Stimulated activated naive CD8-positive, alpha-beta T cell treated with anti-CD3 and anti-CD28 coated beads, Interleukin-15, amount 100 ng/mL, for 72 hours (primary cell): ENCODE results near the gene KIAA1217.
A peak's percentile ranks its signal among the peaks of the same experiment; 100 is the strongest.
"Not testable (repeated sequence)": the region's sequence is repeated elsewhere in the genome, so short reads cannot be mapped to it uniquely, and the experiment has no call there.

Experiments used
- ATAC-seq: fragments of 150-1000 bp; cut with Tn5 transposase; 2 replicates; pipeline ENCODE4 v1.10.0; 2021; ENCODE audit warnings: mild to moderate bottlenecking, moderate library complexity
- DNase-seq, 2 donors: peaks; one replicate each; pipeline ENCODE4 v3.0.0; 2021 to 2022
- H3K27ac Mint-ChIP-seq, 2 donors: one replicate each; pipeline ENCODE4 v1.8.0; 2022; ENCODE audit warnings: mild to moderate bottlenecking in 2 of 2, mixed read lengths in 2 of 2, moderate library complexity in 2 of 2
- H3K27me3 Mint-ChIP-seq: one replicate; pipeline ENCODE4 v1.8.0; 2022; ENCODE audit warnings: mixed read lengths
- H3K4me1 Mint-ChIP-seq: one replicate; pipeline ENCODE4 v1.8.0; 2022; ENCODE audit warnings: mild to moderate bottlenecking, mixed read lengths
- H3K4me3 Mint-ChIP-seq, 2 donors: one replicate each; pipeline ENCODE4 v1.8.0; 2022; ENCODE audit warnings: mild to moderate bottlenecking in 2 of 2, mixed read lengths in 2 of 2, moderate library complexity in 1 of 2
- H3K9me3 Mint-ChIP-seq, 2 donors: one replicate each; pipeline ENCODE4 v1.8.0; 2022; ENCODE audit warnings: mixed read lengths in 2 of 2

Gene KIAA1217

DNA sequence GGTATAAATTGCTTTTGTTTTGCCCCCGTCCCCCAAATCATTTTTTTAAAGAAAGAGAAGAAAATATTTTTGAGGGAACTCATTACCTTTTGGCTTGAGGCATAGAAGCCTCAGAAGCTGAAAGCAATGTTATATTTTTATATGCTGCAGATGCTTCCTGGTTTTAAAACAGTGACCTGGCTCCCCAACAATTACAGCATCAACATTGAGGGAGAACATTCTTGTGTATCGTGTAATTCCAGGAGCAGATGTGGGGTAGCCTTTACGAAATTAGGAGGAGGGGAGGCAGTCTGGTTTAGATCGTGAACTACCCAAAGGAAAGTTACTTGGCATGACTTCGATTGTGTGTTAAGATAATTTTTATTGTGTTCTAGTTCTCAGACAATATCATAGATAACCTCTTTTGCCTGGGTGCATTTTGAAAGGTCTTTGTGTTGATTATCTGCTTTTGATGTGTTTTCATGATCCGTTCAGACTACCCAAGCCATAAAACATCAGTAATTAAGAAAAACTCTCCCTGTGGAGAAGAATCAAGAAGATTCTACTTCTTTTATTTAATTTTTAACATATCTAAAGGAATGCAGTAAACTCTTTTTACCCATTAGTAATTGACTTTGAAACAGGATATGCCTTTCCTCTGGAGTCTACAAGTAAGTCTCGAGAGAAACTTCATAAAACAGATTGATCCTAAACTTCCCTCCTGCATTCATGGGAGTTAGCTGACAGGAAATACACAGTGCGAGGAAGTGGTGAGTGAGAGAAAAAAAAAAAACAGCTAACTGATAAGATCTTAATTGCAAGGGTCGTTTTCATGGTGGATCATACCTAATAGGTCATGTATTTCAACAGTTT lies 141.4 kb downstream of the KIAA1217 start:
- H3K4me1 Mint-ChIP-seq: no peaks in the 10 kb centered on the region
- DNase-seq: no peak

DNA sequence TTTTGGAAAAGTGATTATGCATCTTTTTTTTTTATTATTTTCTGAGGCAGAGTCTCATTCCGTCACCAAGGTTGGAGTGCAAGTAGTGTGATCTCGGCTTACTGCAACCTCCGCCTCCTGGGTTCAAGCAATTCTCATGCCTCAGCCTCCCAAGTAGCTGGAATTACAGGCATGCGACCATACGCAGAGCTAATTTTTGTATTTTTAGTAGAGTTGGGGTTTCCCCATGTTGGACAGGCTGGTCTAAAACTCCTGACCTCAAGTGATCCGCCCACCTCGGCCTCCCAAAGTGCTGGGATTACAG lies 141.9 kb downstream of the KIAA1217 start:
- H3K27me3 Mint-ChIP-seq, ATAC-seq, H3K9me3 Mint-ChIP-seq, H3K4me1 Mint-ChIP-seq, H3K4me3 Mint-ChIP-seq, DNase-seq, H3K27ac Mint-ChIP-seq: not testable (repeated sequence)

More for the DNA sequence above, 141.4 kb downstream of the KIAA1217 start:
- ATAC-seq: no peak
- H3K27ac Mint-ChIP-seq: no peak overlapping the region
- H3K27me3 Mint-ChIP-seq: peaks cover 6% of the 10 kb centered on the region
- no peaks in the 10 kb centered on the region for H3K9me3 Mint-ChIP-seq
- H3K4me3 Mint-ChIP-seq: no peak overlapping the region

DNA sequence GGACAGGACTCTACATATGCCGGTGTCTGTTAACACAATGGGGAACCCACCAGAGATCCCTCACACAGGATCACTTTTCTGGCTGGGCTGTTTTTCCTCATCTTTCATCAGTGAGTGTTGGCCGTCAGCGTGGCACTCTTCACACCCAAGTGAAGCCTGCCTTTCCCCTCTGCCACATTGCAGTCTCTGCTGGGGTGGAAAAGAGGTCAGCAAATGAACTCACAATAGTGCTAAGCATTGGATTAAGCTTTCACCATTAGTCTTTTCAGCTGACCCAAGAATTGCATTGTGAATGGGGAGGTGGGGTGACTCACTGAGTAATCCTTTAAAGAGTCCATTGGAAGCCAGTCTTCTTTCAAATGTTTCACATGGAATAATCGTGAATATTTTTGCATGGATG lies 143.0 kb downstream of the KIAA1217 start:
- no peaks in the 10 kb centered on the region for H3K4me1 Mint-ChIP-seq

DNA sequence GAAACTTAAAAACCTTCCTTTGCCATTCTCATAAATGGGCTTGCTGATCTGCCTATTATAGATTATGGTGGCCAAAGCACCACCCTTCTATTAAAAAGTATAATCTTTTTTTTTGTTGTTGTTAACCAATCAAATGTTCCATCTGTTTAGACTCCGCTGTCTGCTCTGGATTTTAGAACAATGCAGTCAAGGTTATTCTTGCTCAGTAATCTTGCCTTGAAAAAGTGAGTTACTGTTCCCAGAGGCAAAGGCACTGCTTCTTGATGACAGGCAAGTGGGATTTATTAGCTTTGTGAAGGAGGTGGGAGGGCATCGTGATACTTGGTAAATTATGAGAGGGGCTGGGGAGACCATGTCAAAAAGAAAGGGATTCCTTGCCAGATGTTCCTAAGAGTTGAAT lies 143.5 kb downstream of the KIAA1217 start:
- ATAC-seq: no peak
- no peak overlapping the region for H3K27ac Mint-ChIP-seq
- H3K9me3 Mint-ChIP-seq: no peaks in the 10 kb centered on the region
- H3K27me3 Mint-ChIP-seq: peaks cover 6% of the 10 kb centered on the region
- no peak overlapping the region for H3K4me3 Mint-ChIP-seq
- H3K4me1 Mint-ChIP-seq: no peaks in the 10 kb centered on the region
- no peak for DNase-seq

More for the DNA sequence above, 143.0 kb downstream of the KIAA1217 start:
- Mint-ChIP-seq H3K27ac (no peak overlapping the region), H3K9me3 (no peaks in the 10 kb centered on the region), H3K27me3 (peaks cover 6% of the 10 kb centered on the region), H3K4me3 (no peak overlapping the region)
- no peak for DNase-seq
- no peak for ATAC-seq

DNA sequence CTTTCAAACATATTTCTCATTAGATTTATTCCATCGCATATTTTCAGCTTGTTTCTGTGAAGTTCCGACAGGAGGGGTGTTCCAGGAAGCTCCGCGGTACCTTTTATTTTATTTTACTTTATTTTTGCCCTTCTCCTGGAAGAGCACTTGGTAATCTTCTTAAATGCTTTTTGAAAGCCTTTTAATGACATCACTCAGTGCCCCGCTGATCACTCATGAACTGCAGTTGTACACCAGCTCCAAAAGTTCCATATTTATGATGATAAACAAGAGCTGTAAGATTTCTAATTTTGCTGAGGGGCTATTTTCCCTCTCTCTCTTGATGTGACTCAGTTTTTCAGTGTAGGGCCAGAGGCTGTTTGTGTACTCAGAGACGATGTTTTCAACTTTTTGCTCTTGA lies 144.4 kb downstream of the KIAA1217 start:
- no peaks in the 10 kb centered on the region for H3K9me3 Mint-ChIP-seq
- no peak for ATAC-seq
- H3K27me3 Mint-ChIP-seq: peaks cover 6% of the 10 kb centered on the region
- no peak overlapping the region for H3K4me3 Mint-ChIP-seq
- no peak overlapping the region for H3K27ac Mint-ChIP-seq
- no peak for DNase-seq
- H3K4me1 Mint-ChIP-seq: no peaks in the 10 kb centered on the region

DNA sequence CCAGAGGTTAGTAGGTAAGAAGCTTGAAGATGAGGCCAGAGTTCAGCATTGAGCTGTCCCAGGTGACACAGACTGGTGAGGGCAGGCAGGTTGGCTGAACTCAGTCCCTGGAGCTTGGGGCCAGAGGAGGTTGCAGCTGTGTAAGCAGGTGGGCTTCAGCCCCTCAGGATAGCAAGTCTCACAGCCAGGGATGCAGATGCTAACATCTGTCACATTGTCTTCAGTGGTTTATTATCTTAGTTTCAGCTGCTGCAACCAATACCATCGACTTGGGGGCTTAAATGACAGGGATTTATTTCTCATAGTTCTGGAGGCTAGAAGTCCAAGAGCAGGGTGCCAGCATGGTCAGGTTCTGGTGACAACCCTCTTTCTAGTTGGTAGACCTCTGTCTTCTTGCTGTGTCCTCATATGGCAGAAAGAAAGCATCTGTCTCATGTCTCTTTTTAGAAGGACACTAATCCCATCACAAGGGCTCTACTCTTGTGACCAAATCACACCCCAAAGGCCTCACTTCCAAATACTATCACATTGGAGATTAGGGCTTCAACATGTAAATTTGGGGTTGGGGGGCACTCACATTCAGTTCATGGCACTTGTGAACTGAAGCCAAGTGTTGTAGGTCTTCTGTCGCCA lies 146.2 kb downstream of the KIAA1217 start:
- Mint-ChIP-seq H3K4me3 (no peak overlapping the region), H3K9me3 (no peaks in the 10 kb centered on the region), H3K27ac (no peak overlapping the region), H3K27me3 (peaks cover 6% of the 10 kb centered on the region), H3K4me1 (no peaks in the 10 kb centered on the region)
- DNase-seq: no peak
- no peak for ATAC-seq

DNA sequence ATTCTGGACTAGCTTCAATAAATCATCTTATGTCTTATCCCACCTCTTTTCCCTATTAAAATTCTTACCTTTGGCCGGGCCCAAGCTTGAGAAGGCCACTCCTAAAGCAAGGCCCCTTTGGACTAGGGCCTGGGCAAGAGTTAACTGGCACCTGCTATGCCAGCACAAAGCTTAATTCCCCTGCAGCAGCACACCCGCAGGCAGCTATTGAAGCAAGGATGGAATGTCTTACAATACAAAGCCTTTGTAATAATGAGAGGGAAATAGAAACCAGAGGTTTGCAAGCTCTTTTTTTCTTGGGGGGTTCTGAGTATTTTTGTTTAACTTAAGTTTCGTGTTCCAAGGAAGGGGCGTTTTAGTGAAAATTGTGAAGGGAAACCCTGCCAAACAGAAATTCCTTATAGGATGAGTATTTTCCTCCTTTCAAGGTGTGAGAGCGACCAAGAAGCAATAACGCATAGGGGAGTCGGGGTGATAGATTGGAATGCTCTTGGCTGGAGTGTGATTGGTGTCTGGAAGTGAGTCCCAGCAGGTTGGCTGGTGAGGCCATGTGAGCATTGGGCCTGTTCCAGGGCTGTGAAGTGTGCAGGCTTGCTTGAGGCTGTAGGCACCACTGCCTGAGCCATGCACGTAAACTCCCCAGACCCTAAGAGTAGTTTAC lies 148.5 kb downstream of the KIAA1217 start:
- Mint-ChIP-seq H3K27ac (no peak overlapping the region), H3K9me3 (no peaks in the 10 kb centered on the region), H3K27me3 (no peaks in the 10 kb centered on the region), H3K4me3 (no peak overlapping the region), H3K4me1 (no peaks in the 10 kb centered on the region)
- DNase-seq: no peak
- peak; percentile 23 for ATAC-seq

DNA sequence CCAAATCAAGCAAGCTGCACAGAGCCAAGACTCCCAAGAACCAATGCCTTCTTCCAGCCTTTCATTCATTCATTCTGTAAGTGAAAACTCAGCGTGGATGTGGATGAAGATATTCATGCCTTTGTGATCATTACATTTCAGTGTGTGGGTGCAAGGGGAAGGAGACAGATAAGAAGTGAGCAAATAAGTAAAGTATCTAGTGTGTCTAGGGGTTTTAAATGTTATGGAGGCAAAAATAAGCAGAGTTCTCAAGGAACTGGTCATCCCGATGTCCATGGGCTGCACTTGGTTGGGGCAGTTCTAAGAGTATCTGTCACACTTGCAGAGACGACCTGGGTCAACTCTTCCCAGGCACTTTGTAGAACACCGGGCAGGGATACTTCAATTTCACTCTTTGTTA lies 149.1 kb downstream of the KIAA1217 start:
- DNase-seq (no peak), ATAC-seq (no peak)
- Mint-ChIP-seq H3K4me3 (no peak overlapping the region), H3K9me3 (no peaks in the 10 kb centered on the region), H3K27me3 (no peaks in the 10 kb centered on the region), H3K4me1 (no peaks in the 10 kb centered on the region), H3K27ac (no peak overlapping the region)

DNA sequence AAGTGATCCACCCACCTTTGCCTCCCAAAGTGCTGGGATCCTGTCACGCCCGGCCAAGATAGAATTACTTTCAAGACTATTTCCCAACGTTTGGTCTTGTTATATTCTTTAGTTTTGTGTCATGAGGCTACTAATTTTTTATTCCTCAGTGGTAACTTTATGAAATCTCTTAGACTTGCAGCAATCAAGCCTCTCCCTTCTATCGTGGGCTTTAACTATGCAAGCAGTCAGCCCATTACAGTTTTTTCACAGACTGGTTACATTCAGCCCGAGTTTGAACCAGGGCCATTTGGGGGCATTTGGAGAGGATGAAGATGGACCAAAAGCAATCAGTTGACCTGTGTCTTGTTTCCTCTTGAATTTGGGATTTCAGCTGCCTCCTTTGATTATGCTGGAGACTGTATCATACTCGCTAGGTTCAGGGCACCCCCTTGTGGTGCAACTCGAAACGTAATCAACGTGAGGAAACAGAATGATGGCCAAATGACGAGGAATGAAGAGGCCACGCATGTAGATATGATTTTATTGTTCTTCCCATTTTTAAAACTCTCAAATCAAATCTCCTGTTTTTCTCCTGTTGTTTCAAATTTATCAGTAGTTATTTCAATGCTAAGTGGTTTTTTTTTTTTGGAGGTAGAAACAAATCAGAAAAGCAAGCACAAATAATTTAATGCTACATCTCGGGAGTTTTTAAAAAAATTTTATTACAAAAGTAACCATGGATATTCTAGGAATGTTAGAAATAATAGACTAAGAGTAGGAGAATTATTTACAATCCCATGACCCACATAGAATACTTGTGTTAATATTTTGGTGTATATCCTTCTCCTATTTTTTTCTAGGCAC lies 151.6 kb downstream of the KIAA1217 start:
- DNase-seq (peak; percentile 8 to 33), ATAC-seq (peak; percentile 48)
- Mint-ChIP-seq H3K4me3 (no peak overlapping the region), H3K27ac (no peak overlapping the region), H3K9me3 (no peaks in the 10 kb centered on the region), H3K27me3 (peaks cover 14% of the 10 kb centered on the region), H3K4me1 (no peaks in the 10 kb centered on the region)

DNA sequence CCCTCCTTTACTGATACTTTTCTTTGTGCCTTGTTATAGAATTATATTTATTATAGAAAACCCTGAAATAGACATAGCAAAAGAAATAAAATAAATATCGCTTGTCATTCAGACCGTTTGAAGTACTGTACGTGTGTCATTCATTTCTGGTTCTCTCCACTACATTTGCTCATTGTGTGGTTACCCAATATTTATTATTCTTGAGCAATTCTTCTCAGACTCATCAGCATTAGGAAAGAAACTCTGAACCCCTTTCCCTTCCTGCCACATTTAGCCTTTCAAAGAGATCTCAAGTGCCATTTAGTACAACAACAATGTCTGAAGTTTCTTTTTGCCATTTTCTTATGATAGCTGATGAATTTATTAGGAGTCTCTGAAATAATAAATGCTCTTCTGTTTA lies 154.1 kb downstream of the KIAA1217 start:
- ATAC-seq: no peak
- Mint-ChIP-seq H3K27me3 (peaks cover 19% of the 10 kb centered on the region), H3K9me3 (no peaks in the 10 kb centered on the region), H3K4me3 (no peak overlapping the region), H3K4me1 (no peaks in the 10 kb centered on the region), H3K27ac (no peak overlapping the region)
- no peak for DNase-seq

DNA sequence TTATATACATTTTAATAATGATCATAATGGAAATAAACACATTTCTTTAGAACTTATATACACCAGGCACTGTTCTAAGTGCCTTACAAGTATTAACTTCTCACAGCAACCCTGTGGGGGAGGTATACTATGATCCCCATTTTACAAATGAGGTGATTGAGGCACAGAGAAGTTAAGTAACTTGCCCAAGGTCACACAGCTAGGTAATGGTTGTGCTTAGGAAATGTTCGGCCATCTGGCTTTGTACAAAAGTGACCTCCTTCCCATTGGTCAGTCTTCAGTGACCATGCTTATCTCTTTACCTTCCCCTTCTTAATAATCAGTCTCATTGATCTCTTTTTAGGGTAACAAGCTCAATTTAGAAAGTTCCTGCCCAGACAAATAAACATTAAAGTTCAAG lies 158.8 kb downstream of the KIAA1217 start:
- no peak for ATAC-seq
- Mint-ChIP-seq H3K4me3 (no peak overlapping the region), H3K9me3 (peaks cover 0 to 11% of the 10 kb centered on the region in 2 donors), H3K27ac (no peak overlapping the region), H3K27me3 (peaks cover 19% of the 10 kb centered on the region), H3K4me1 (no peaks in the 10 kb centered on the region)
- no peak for DNase-seq

DNA sequence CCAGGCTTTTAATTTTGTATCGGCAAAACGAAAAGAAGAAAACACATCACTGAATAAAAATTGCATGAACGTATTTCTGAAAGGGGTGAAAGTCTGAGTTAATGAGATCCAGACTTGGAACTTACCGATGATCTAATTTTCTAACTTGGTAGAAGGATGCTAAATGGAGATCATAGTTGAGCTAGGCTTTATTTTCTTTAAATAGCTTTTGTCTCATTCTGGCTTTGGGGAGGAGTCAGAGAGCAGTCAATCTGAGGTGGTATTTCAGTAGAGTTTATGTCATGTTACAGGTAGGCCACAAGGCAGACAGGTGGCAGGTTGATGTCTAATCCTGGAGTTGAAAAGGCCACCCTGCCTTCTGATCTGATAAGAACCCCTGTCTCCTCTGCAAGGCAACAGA lies 161.9 kb downstream of the KIAA1217 start:
- Mint-ChIP-seq H3K9me3 (peaks cover 0 to 11% of the 10 kb centered on the region in 2 donors), H3K4me1 (no peaks in the 10 kb centered on the region), H3K27me3 (peaks cover 5% of the 10 kb centered on the region), H3K4me3 (no peak overlapping the region), H3K27ac (no peak overlapping the region)
- DNase-seq (no peak), ATAC-seq (no peak)

DNA sequence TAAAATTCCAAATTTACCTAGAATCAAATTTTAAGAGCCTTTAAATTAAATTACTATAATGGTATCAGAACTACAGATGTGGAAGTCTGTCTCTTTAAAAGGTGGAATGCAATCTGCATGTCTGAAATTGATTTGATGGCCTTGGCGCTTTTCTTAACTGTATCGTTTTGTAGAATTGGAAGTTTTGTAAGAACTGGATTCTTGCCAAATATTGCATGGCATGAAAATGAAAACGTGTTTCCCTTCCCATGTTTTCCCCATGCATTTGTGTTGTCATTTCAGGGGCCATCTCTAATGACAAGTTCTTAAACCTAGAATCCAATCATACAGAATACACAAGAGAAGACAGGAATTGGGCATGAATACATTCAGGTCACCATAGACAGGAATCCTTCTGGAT lies 162.5 kb downstream of the KIAA1217 start:
- H3K27ac Mint-ChIP-seq: peak overlapping the region in 1 of 2 donors; percentile 85

DNA sequence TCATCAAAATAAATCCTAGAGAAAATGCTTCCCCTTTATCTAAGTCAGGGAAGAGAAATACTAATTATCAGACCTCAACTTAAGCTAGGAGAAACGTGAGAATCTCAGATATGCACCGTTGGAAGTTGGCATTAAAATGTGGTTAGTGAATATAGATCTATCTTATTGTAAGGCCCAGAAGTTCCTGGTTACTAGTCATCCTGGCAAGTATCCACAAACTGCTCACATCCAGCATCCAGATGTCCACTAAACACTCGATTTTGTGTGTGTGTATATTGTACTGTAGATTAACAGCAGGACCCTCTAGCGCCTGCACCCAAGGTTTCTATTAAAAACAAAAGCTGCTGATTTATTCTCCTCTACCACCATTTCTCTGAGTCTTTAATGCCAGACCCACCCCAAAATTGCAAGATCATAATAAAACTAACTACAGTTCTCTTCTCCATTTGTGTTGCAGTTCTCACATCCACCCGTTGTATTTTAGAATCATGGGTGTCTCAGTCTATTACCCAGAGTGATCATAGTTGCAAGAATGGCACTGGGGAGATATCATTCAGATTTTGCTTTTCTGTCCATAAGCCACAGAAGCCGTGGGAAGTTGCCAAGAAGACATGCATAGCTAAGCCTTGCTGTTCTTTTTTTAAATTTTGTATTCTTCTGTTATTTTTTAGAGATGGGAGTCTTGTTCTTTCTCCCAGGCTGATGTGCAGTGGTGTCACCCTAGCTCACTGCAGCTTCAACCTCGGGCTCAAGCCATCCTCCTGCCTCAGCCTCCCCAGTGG lies 165.4 kb downstream of the KIAA1217 start:
- ATAC-seq: no peak
- H3K9me3 Mint-ChIP-seq: peaks cover 0 to 11% of the 10 kb centered on the region in 2 donors
- H3K27ac Mint-ChIP-seq: no peak overlapping the region
- H3K4me1 Mint-ChIP-seq: no peaks in the 10 kb centered on the region
- no peak for DNase-seq
- H3K4me3 Mint-ChIP-seq: no peak overlapping the region
- H3K27me3 Mint-ChIP-seq: no peaks in the 10 kb centered on the region

More for the DNA sequence above, 162.5 kb downstream of the KIAA1217 start:
- Mint-ChIP-seq H3K4me3 (no peak overlapping the region), H3K27me3 (peaks cover 5% of the 10 kb centered on the region), H3K4me1 (no peaks in the 10 kb centered on the region), H3K9me3 (peaks cover 0 to 11% of the 10 kb centered on the region in 2 donors)
- DNase-seq: no peak
- no peak for ATAC-seq

DNA sequence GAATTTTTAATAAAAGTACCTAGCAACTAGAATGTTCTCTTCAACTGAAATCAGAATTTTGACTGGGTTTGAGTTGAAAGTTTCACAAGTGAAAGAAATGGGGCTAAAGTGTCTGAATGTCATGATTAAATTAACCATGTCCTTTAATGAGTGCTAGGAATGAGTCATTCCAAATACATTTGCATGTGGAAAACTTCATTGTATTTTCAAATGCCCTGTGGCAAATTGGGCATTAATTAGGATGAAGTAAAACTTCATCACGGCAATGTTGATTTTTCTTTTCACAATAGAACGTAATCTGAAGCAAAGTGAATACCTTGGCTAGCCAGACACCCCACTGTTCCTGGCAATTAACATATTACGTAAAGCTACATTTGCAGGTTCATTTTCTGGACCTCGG lies 166.6 kb downstream of the KIAA1217 start:
- H3K9me3 Mint-ChIP-seq: peaks cover 0 to 11% of the 10 kb centered on the region in 2 donors
- no peaks in the 10 kb centered on the region for H3K27me3 Mint-ChIP-seq
- ATAC-seq (no peak), DNase-seq (no peak)
- H3K27ac Mint-ChIP-seq: no peak overlapping the region
- no peak overlapping the region for H3K4me3 Mint-ChIP-seq
- no peaks in the 10 kb centered on the region for H3K4me1 Mint-ChIP-seq
